Neural cell (in vitro differentiated cells): ENCODE data around the gene TBC1D5.

Experiments used
- EP300 ChIP-seq: fragments of 450-650 bp; conservative IDR thresholded peaks from 2 replicates; pipeline ENCODE4 v1.6.1; 2014; ENCODE audit warnings: antibody characterized with exemption, mild to moderate bottlenecking, moderate library complexity; ENCODE audit not compliant: poor library complexity, severe bottlenecking
- EZH2 ChIP-seq: fragments of 200-600, 300-800 bp; shearing (Covaris generic), sonication (generic); IDR thresholded peaks from 2 replicates; pipeline ENCODE4 v1.6.1; 2014; ENCODE audit warnings: antibody characterized with exemption, low read length, borderline replicate concordance, mild to moderate bottlenecking; ENCODE audit not compliant: insufficient read depth, poor library complexity, severe bottlenecking
- TF ChIP-seq, protein P1 (sequence below): IDR thresholded peaks from 2 replicates; pipeline ENCODE4 v1.6.1; 2012; ENCODE audit warnings: borderline replicate concordance
- TF ChIP-seq, protein P2 (sequence below): fragments of 450-650 bp; IDR thresholded peaks from 2 replicates; pipeline ENCODE4 v1.5.1; 2014; ENCODE audit warnings: antibody characterized with exemption, mild to moderate bottlenecking, moderate library complexity; ENCODE audit not compliant: poor library complexity, severe bottlenecking

DNA sequence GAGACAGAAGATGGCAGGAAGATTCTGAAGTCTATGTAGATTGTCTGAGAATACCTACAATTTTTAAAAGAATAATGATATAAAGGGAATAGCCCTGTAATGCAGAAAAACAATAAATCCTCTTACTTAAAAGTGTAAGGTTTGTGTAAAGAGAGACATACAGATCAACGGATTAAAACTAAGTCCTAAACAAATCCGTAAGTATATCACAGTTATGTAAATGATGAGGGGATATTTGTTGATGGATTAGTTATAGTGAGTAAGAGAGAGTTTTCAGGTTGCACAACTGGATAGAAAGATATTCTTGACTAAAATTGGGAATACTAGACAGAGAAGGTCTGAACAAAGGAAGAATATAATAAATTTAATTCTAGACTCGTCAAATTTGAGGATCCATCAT lies 179.6 kb downstream of the TBC1D5 start:
- TF ChIP-seq EP300 (no peak), EZH2 (no peak)
- TF ChIP-seq, protein P1, sequence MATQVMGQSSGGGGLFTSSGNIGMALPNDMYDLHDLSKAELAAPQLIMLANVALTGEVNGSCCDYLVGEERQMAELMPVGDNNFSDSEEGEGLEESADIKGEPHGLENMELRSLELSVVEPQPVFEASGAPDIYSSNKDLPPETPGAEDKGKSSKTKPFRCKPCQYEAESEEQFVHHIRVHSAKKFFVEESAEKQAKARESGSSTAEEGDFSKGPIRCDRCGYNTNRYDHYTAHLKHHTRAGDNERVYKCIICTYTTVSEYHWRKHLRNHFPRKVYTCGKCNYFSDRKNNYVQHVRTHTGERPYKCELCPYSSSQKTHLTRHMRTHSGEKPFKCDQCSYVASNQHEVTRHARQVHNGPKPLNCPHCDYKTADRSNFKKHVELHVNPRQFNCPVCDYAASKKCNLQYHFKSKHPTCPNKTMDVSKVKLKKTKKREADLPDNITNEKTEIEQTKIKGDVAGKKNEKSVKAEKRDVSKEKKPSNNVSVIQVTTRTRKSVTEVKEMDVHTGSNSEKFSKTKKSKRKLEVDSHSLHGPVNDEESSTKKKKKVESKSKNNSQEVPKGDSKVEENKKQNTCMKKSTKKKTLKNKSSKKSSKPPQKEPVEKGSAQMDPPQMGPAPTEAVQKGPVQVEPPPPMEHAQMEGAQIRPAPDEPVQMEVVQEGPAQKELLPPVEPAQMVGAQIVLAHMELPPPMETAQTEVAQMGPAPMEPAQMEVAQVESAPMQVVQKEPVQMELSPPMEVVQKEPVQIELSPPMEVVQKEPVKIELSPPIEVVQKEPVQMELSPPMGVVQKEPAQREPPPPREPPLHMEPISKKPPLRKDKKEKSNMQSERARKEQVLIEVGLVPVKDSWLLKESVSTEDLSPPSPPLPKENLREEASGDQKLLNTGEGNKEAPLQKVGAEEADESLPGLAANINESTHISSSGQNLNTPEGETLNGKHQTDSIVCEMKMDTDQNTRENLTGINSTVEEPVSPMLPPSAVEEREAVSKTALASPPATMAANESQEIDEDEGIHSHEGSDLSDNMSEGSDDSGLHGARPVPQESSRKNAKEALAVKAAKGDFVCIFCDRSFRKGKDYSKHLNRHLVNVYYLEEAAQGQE = no peak
- TF ChIP-seq, protein P2, sequence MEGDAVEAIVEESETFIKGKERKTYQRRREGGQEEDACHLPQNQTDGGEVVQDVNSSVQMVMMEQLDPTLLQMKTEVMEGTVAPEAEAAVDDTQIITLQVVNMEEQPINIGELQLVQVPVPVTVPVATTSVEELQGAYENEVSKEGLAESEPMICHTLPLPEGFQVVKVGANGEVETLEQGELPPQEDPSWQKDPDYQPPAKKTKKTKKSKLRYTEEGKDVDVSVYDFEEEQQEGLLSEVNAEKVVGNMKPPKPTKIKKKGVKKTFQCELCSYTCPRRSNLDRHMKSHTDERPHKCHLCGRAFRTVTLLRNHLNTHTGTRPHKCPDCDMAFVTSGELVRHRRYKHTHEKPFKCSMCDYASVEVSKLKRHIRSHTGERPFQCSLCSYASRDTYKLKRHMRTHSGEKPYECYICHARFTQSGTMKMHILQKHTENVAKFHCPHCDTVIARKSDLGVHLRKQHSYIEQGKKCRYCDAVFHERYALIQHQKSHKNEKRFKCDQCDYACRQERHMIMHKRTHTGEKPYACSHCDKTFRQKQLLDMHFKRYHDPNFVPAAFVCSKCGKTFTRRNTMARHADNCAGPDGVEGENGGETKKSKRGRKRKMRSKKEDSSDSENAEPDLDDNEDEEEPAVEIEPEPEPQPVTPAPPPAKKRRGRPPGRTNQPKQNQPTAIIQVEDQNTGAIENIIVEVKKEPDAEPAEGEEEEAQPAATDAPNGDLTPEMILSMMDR = no peak
